ENCODE data around the gene MICU2.

The MICU2 gene

GRCh38 chr13:21541980-21542379 is 62.0 kb downstream of the MICU2 start:
- peaks cover 8% of the 10 kb centered on the region; the same call in 1 of the 2 replicates for H3K36me3 ChIP-seq (ENCODE audit: insufficient read depth, low read depth, low read length)
- H3K4me3 ChIP-seq (ENCODE audit: low read length): no peak overlapping the region
- H3K4me1 ChIP-seq (ENCODE audit: insufficient read depth, low read length): no peaks in the 10 kb centered on the region; the same call in 1 of the 2 replicates
- no peak overlapping the region for H3K27ac ChIP-seq (ENCODE audit: low read length)
- H3K9me3 ChIP-seq (ENCODE audit: insufficient read depth, low read depth, low read length): no peaks in the 10 kb centered on the region
- H3K27me3 ChIP-seq (ENCODE audit: insufficient read depth, low read length): no peaks in the 10 kb centered on the region
- H3K9ac ChIP-seq (ENCODE audit: low read depth, low read length): no peak overlapping the region

GRCh38 chr13:21541271-21541670 is 62.7 kb downstream of the MICU2 start:
- H3K27ac ChIP-seq (ENCODE audit: low read length): no peak overlapping the region
- no peaks in the 10 kb centered on the region for H3K27me3 ChIP-seq (ENCODE audit: insufficient read depth, low read length)
- no peak overlapping the region for H3K4me3 ChIP-seq (ENCODE audit: low read length)
- H3K9me3 ChIP-seq (ENCODE audit: insufficient read depth, low read depth, low read length): no peaks in the 10 kb centered on the region
- peaks cover 13% of the 10 kb centered on the region; the same call in 1 of the 2 replicates for H3K36me3 ChIP-seq (ENCODE audit: insufficient read depth, low read depth, low read length)
- H3K9ac ChIP-seq (ENCODE audit: low read depth, low read length): no peak overlapping the region
- no peaks in the 10 kb centered on the region; the same call in 1 of the 2 replicates for H3K4me1 ChIP-seq (ENCODE audit: insufficient read depth, low read length)

GRCh38 chr13:21539687-21540086 is 64.3 kb downstream of the MICU2 start:
- Histone ChIP-seq H3K27me3 (ENCODE audit: insufficient read depth, low read length) (no peaks in the 10 kb centered on the region), H3K9ac (ENCODE audit: low read depth, low read length) (no peak overlapping the region), H3K9me3 (ENCODE audit: insufficient read depth, low read depth, low read length) (no peaks in the 10 kb centered on the region), H3K36me3 (ENCODE audit: insufficient read depth, low read depth, low read length) (peaks cover 10% of the 10 kb centered on the region; the same call in 1 of the 2 replicates), H3K4me3 (ENCODE audit: low read length) (no peak overlapping the region), H3K27ac (ENCODE audit: low read length) (no peak overlapping the region), H3K4me1 (ENCODE audit: insufficient read depth, low read length) (no peaks in the 10 kb centered on the region; the same call in 1 of the 2 replicates)

- Histone ChIP-seq H3K4me1 (ENCODE audit: insufficient read depth, low read length) (no peaks in the 10 kb centered on the region; the same call in 1 of the 2 replicates), H3K9me3 (ENCODE audit: insufficient read depth, low read depth, low read length) (no peaks in the 10 kb centered on the region), H3K9ac (ENCODE audit: low read depth, low read length) (no peak overlapping the region), H3K36me3 (ENCODE audit: insufficient read depth, low read depth, low read length) (peaks cover 10% of the 10 kb centered on the region; the same call in 1 of the 2 replicates), H3K27ac (ENCODE audit: low read length) (no peak overlapping the region), H3K27me3 (ENCODE audit: insufficient read depth, low read length) (no peaks in the 10 kb centered on the region), H3K4me3 (ENCODE audit: low read length) (no peak overlapping the region)
Measured at GRCh38 chr13:21538753-21539152, 65.2 kb downstream of the MICU2 start.

GRCh38 chr13:21538280-21538679 is 65.7 kb downstream of the MICU2 start:
- Histone ChIP-seq H3K27me3 (ENCODE audit: insufficient read depth, low read length) (no peaks in the 10 kb centered on the region), H3K9me3 (ENCODE audit: insufficient read depth, low read depth, low read length) (no peaks in the 10 kb centered on the region)

GRCh38 chr13:21537105-21537504 is 66.9 kb downstream of the MICU2 start:
- H3K36me3 ChIP-seq (ENCODE audit: insufficient read depth, low read depth, low read length): peaks cover 10% of the 10 kb centered on the region; the same call in 1 of the 2 replicates
- H3K9me3 ChIP-seq (ENCODE audit: insufficient read depth, low read depth, low read length): no peaks in the 10 kb centered on the region
- H3K4me1 ChIP-seq (ENCODE audit: insufficient read depth, low read length): no peaks in the 10 kb centered on the region
- no peak overlapping the region for H3K9ac ChIP-seq (ENCODE audit: low read depth, low read length)
- H3K27me3 ChIP-seq (ENCODE audit: insufficient read depth, low read length): no peaks in the 10 kb centered on the region
- no peak overlapping the region for H3K27ac ChIP-seq (ENCODE audit: low read length)
- H3K4me3 ChIP-seq (ENCODE audit: low read length): no peak overlapping the region

More at GRCh38 chr13:21538280-21538679, 65.7 kb downstream of the MICU2 start:
- Histone ChIP-seq H3K36me3 (ENCODE audit: insufficient read depth, low read depth, low read length) (peaks cover 10% of the 10 kb centered on the region; the same call in 1 of the 2 replicates), H3K4me3 (ENCODE audit: low read length) (no peak overlapping the region), H3K4me1 (ENCODE audit: insufficient read depth, low read length) (no peaks in the 10 kb centered on the region), H3K27ac (ENCODE audit: low read length) (no peak overlapping the region), H3K9ac (ENCODE audit: low read depth, low read length) (no peak overlapping the region)

- Histone ChIP-seq H3K27ac (ENCODE audit: low read length) (no peak overlapping the region), H3K36me3 (ENCODE audit: insufficient read depth, low read depth, low read length) (peaks cover 10% of the 10 kb centered on the region; the same call in 1 of the 2 replicates), H3K4me3 (ENCODE audit: low read length) (no peak overlapping the region), H3K9ac (ENCODE audit: low read depth, low read length) (no peak overlapping the region), H3K27me3 (ENCODE audit: insufficient read depth, low read length) (no peaks in the 10 kb centered on the region), H3K9me3 (ENCODE audit: insufficient read depth, low read depth, low read length) (no peaks in the 10 kb centered on the region), H3K4me1 (ENCODE audit: insufficient read depth, low read length) (no peaks in the 10 kb centered on the region)
Measured at GRCh38 chr13:21534760-21535159, 69.2 kb downstream of the MICU2 start.

GRCh38 chr13:21531455-21531854 is 72.5 kb downstream of the MICU2 start:
- Histone ChIP-seq H3K36me3 (ENCODE audit: insufficient read depth, low read depth, low read length) (peaks cover 4% of the 10 kb centered on the region; the same call in 1 of the 2 replicates), H3K9ac (ENCODE audit: low read depth, low read length) (no peak overlapping the region), H3K4me1 (ENCODE audit: insufficient read depth, low read length) (no peaks in the 10 kb centered on the region), H3K27me3 (ENCODE audit: insufficient read depth, low read length) (no peaks in the 10 kb centered on the region), H3K27ac (ENCODE audit: low read length) (no peak overlapping the region), H3K9me3 (ENCODE audit: insufficient read depth, low read depth, low read length) (no peaks in the 10 kb centered on the region), H3K4me3 (ENCODE audit: low read length) (no peak overlapping the region)

GRCh38 chr13:21530656-21531055 is 73.3 kb downstream of the MICU2 start:
- Histone ChIP-seq H3K27ac (ENCODE audit: low read length) (no peak overlapping the region), H3K4me3 (ENCODE audit: low read length) (no peak overlapping the region), H3K9ac (ENCODE audit: low read depth, low read length) (no peak overlapping the region), H3K4me1 (ENCODE audit: insufficient read depth, low read length) (no peaks in the 10 kb centered on the region), H3K9me3 (ENCODE audit: insufficient read depth, low read depth, low read length) (no peaks in the 10 kb centered on the region), H3K36me3 (ENCODE audit: insufficient read depth, low read depth, low read length) (peaks cover 3% of the 10 kb centered on the region; the same call in 1 of the 2 replicates), H3K27me3 (ENCODE audit: insufficient read depth, low read length) (no peaks in the 10 kb centered on the region)

GRCh38 chr13:21529146-21529893 is 74.7 kb downstream of the MICU2 start:
- H3K4me1 ChIP-seq (ENCODE audit: insufficient read depth, low read length): no peaks in the 10 kb centered on the region

GRCh38 chr13:21528616-21529015 is 75.4 kb downstream of the MICU2 start:
- Histone ChIP-seq H3K9ac (ENCODE audit: low read depth, low read length) (no peak overlapping the region), H3K27ac (ENCODE audit: low read length) (no peak overlapping the region), H3K4me3 (ENCODE audit: low read length) (no peak overlapping the region), H3K4me1 (ENCODE audit: insufficient read depth, low read length) (no peaks in the 10 kb centered on the region), H3K9me3 (ENCODE audit: insufficient read depth, low read depth, low read length) (no peaks in the 10 kb centered on the region), H3K36me3 (ENCODE audit: insufficient read depth, low read depth, low read length) (peaks cover 3% of the 10 kb centered on the region; the same call in 1 of the 2 replicates), H3K27me3 (ENCODE audit: insufficient read depth, low read length) (no peaks in the 10 kb centered on the region)

More at GRCh38 chr13:21529146-21529893, 74.7 kb downstream of the MICU2 start:
- H3K9ac ChIP-seq (ENCODE audit: low read depth, low read length): no peak overlapping the region
- H3K9me3 ChIP-seq (ENCODE audit: insufficient read depth, low read depth, low read length): no peaks in the 10 kb centered on the region
- H3K36me3 ChIP-seq (ENCODE audit: insufficient read depth, low read depth, low read length): peaks cover 3% of the 10 kb centered on the region; the same call in 1 of the 2 replicates
- H3K27ac ChIP-seq (ENCODE audit: low read length): no peak overlapping the region
- H3K27me3 ChIP-seq (ENCODE audit: insufficient read depth, low read length): no peaks in the 10 kb centered on the region
- no peak overlapping the region for H3K4me3 ChIP-seq (ENCODE audit: low read length)
